PC-3 (cell line): ENCODE measurements around the gene C11orf98. TPM values are rescaled to one million over a fixed set of nuclear protein-coding genes. Genes with fewer than 3 reads are reported as not detected.

Experiments used
- ATAC-seq: fragments of 200-7000 bp; cut with Tn5 transposase; 2 replicates; pipeline ENCODE4 v1.9.1; 2020; ENCODE audit warnings: mild to moderate bottlenecking, moderate library complexity
- BruUV-seq: library from RNA; stranded (reverse); fragments of 400-500 nt; replicated peaks from 2 replicates; lab custom pipeline; 2021; lab: Mats Ljungman, UMichigan
- CTCF ChIA-PET: fragments of 300-600 bp; sonication (Branson Sonifier 250); formaldehyde crosslinking; loops from one replicate; lab custom pipeline; 2022; ENCODE audit warnings: antibody characterized with exemption; lab: Charles Lee
- POLR2A ChIA-PET: fragments of 300-600 bp; sonication (Branson Sonifier 250); formaldehyde crosslinking; loops from one replicate; lab custom pipeline; 2022; ENCODE audit warnings: antibody characterized with exemption; ENCODE audit not compliant: unreplicated experiment; lab: Charles Lee
- DNase-seq: peaks from one replicate; pipeline ENCODE4 v3.0.0-alpha.2; 2015
- H2AFZ ChIP-seq: fragments of 300-600 bp; sonication (generic); 2 replicates; pipeline ENCODE4 v1.6.0; 2016; ENCODE audit warnings: antibody characterized with exemption, low read length
- H3F3A ChIP-seq: fragments of 300-600 bp; sonication (generic); one replicate; pipeline ENCODE4 v1.6.0; 2017; ENCODE audit warnings: antibody characterized with exemption, low read length, control low read depth, mild to moderate bottlenecking; ENCODE audit not compliant: unreplicated experiment
- H3K27ac ChIP-seq: fragments of 300-600 bp; sonication (generic); 2 replicates; pipeline ENCODE4 v1.5.1; 2016; ENCODE audit warnings: mild to moderate bottlenecking, low read length
- H3K27me3 ChIP-seq: fragments of 300-600 bp; sonication (generic); 2 replicates; pipeline ENCODE4 v1.6.1; 2016; ENCODE audit warnings: low read length, mixed read lengths
- H3K36me3 ChIP-seq: fragments of 300-600 bp; sonication (generic); 2 replicates; pipeline ENCODE4 v1.6.1; 2016; ENCODE audit warnings: low read depth, mixed run types, low read length, mixed read lengths
- H3K4me1 ChIP-seq: fragments of 300-600 bp; sonication (generic); 2 replicates; pipeline ENCODE4 v1.5.1; 2016; ENCODE audit warnings: low read length; ENCODE audit not compliant: insufficient read depth
- H3K4me2 ChIP-seq: fragments of 300-600 bp; sonication (generic); 2 replicates; pipeline ENCODE4 v1.6.0; 2016; ENCODE audit warnings: low read length
- H3K4me3 ChIP-seq: fragments of 300-600 bp; sonication (generic); 2 replicates; pipeline ENCODE4 v1.5.1; 2016; ENCODE audit warnings: mild to moderate bottlenecking, low read length, mixed read lengths
- H3K79me2 ChIP-seq: fragments of 300-600 bp; sonication (generic); 2 replicates; pipeline ENCODE4 v1.6.1; 2017; ENCODE audit warnings: low read length, mixed read lengths
- H3K9ac ChIP-seq: fragments of 300-600 bp; sonication (generic); 2 replicates; pipeline ENCODE4 v1.6.0; 2016; ENCODE audit warnings: mild to moderate bottlenecking, low read length
- H3K9me2 ChIP-seq: fragments of 300-600 bp; sonication (generic); replicated peaks from 2 replicates; pipeline ENCODE4 v1.6.1; 2016; ENCODE audit warnings: mixed run types, low read length, mixed read lengths
- H3K9me3 ChIP-seq: fragments of 300-600 bp; sonication (generic); 2 replicates; pipeline ENCODE4 v1.6.1; 2016; ENCODE audit warnings: low read length, mixed read lengths
- H4K20me1 ChIP-seq: fragments of 300-600 bp; sonication (generic); 2 replicates; pipeline ENCODE4 v1.6.1; 2016; ENCODE audit warnings: low read length, mixed read lengths
- CTCF ChIP-seq: fragments of 300-600 bp; sonication (generic); conservative IDR thresholded peaks from 2 replicates; pipeline ENCODE4 v1.5.1; 2017; ENCODE audit warnings: antibody characterized with exemption, low read depth, mild to moderate bottlenecking, low read length
- EZH2 ChIP-seq: fragments of 300-600 bp; sonication (generic); IDR thresholded peaks from one replicate; pipeline ENCODE4 v1.6.1; 2017; ENCODE audit warnings: antibody characterized with exemption, mild to moderate bottlenecking, low read length; ENCODE audit not compliant: unreplicated experiment
- EZH2phosphoT487 ChIP-seq: fragments of 300-600 bp; sonication (generic); IDR thresholded peaks from 2 replicates; pipeline ENCODE4 v1.6.1; 2018; ENCODE audit warnings: mild to moderate bottlenecking, antibody characterized with exemption, low read length, borderline replicate concordance
- intact Hi-C: fragments of 100-400 bp; cut with micrococcal nuclease; formaldehyde crosslinking; loops from 2 replicates; pipeline ENCODE4 v1.9.0; 2023
- total RNA-seq: library from RNA; depleted of rRNA; stranded (reverse); fragments of >200 nt; gene quantifications from 2 replicates; pipeline ENCODE4 v1.2.3, GENCODE V29; 2014

C11orf98 gene
- total RNA-seq, 1 experiment from 2014 or later, result 302 TPM

GRCh38 chr11:62669420-62670161 is 4.6 kb upstream of the C11orf98 start:
- Histone ChIP-seq H3K79me2 (peaks cover 86% of the 10 kb centered on the region), H2AFZ (no peak overlapping the region), H3K27me3 (no peaks in the 10 kb centered on the region), H3K9me3 (no peaks in the 10 kb centered on the region), H3K4me3 (peak overlapping the region; percentile 92), H4K20me1 (peaks cover 14% of the 10 kb centered on the region; the same call in 1 of the 2 replicates), H3K4me2 (peak overlapping the region; percentile 85), H3F3A (peaks cover 13% of the 10 kb centered on the region), H3K36me3 (peaks cover 12% of the 10 kb centered on the region), H3K9me2 (no peaks in the 10 kb centered on the region), H3K9ac (no peak overlapping the region), H3K4me1 (peaks cover 45% of the 10 kb centered on the region), H3K27ac (no peak overlapping the region)
- TF ChIP-seq EZH2phosphoT487 (no peak), CTCF (no peak), EZH2 (no peak)
- ATAC-seq (no peak), DNase-seq (peak; percentile 42)
- CTCF ChIA-PET, result no interaction called here
- no TSS peak for BruUV-seq
- intact Hi-C loops, result loop anchor here (5.0 kb wide), 1 partner anchor 67 kb away; the partner anchor contains the start of gene MTA2
- POLR2A ChIA-PET, result interaction anchor here (0.6 to 0.7 kb wide), 2 partner anchors 20 to 101 kb away, joined by 3 to 4 read pairs; partner anchors contain the start of gene TAF6L

GRCh38 chr11:62667460-62667859 is 2.5 kb upstream of the C11orf98 start:
- peak overlapping the region; percentile 93 for H3K4me2 ChIP-seq
- ChIA-PET POLR2A (no interaction called here), CTCF (no interaction called here)
- peaks cover 14% of the 10 kb centered on the region; the same call in 1 of the 2 replicates for H4K20me1 ChIP-seq
- no peaks in the 10 kb centered on the region for H3K9me3 ChIP-seq
- intact Hi-C loops, result no loop called here
- peak overlapping the region; percentile 98; the same call in 1 of the 2 replicates for H3K4me3 ChIP-seq
- H3F3A ChIP-seq, result peaks cover 13% of the 10 kb centered on the region
- H3K36me3 ChIP-seq, result peaks cover 16% of the 10 kb centered on the region
- H2AFZ ChIP-seq, result no peak overlapping the region
- H3K79me2 ChIP-seq, result peaks cover 82% of the 10 kb centered on the region
- ATAC-seq (no peak), DNase-seq (no peak)
- no peak overlapping the region for H3K9ac ChIP-seq
- peaks cover 35% of the 10 kb centered on the region for H3K4me1 ChIP-seq
- no peaks in the 10 kb centered on the region for H3K9me2 ChIP-seq
- H3K27me3 ChIP-seq, result no peaks in the 10 kb centered on the region
- no peak overlapping the region for H3K27ac ChIP-seq
- TF ChIP-seq CTCF (no peak), EZH2phosphoT487 (no peak), EZH2 (no peak)
- no TSS peak for BruUV-seq
